H1 (cell line): ENCODE measurements around the gene ZMYM4. TPM values are rescaled to one million over a fixed set of nuclear protein-coding genes. Genes with fewer than 3 reads are reported as not detected.

Source experiments
- CTCF ChIA-PET: fragments of 300-600 bp; sonication (Branson Sonifier 250); formaldehyde crosslinking; loops from one replicate; lab custom pipeline; 2021; ENCODE audit not compliant: partially characterized antibody; lab: Charles Lee
- POLR2A ChIA-PET: fragments of 300-600 bp; sonication (Branson Sonifier 250); formaldehyde crosslinking; loops from one replicate; lab custom pipeline; 2021; ENCODE audit warnings: inconsistent platforms; ENCODE audit not compliant: partially characterized antibody; lab: Charles Lee
- DNase-seq, 2 experiments: peaks; one replicate each; pipeline versions ENCODE4 v3.0.0 to v3.0.0-alpha.2; 2010 to 2022; ENCODE audit warnings: low spot score in 2 of 2, low read depth in 1 of 2, mixed read lengths in 1 of 2
- FAIRE-seq: peaks from 2 replicates; lab custom pipeline; 2011; peaks lifted over from hg19 to GRCh38; lab: Jason Lieb, UNC
- H2AFZ ChIP-seq: 2 replicates; pipeline ENCODE4 v1.8.1; 2012; ENCODE audit warnings: low read length, inconsistent platforms
- H2AK5ac ChIP-seq: 2 replicates; pipeline ENCODE4 v1.6.1; 2013; ENCODE audit warnings: low read depth, low read length
- H2BK120ac ChIP-seq: replicated peaks from 2 replicates; pipeline ENCODE3; 2013; ENCODE audit warnings: low read depth, low read length, inconsistent platforms
- H2BK12ac ChIP-seq: 2 replicates; pipeline ENCODE4 v1.6.1; 2013; ENCODE audit warnings: low read depth, low read length
- H2BK15ac ChIP-seq: 2 replicates; pipeline ENCODE4 v1.6.1; 2013; ENCODE audit warnings: low read length
- H2BK20ac ChIP-seq: 2 replicates; pipeline ENCODE4 v1.6.1; 2013; ENCODE audit warnings: low read length
- H2BK5ac ChIP-seq: 2 replicates; pipeline ENCODE4 v1.6.1; 2013; ENCODE audit warnings: low read depth, low read length
- H3K14ac ChIP-seq: 2 replicates; pipeline ENCODE4 v1.6.1; 2013; ENCODE audit warnings: inconsistent platforms; ENCODE audit not compliant: insufficient read length
- H3K18ac ChIP-seq: 2 replicates; pipeline ENCODE4 v1.6.1; 2013; ENCODE audit warnings: low read length; ENCODE audit errors: extremely low read depth
- H3K23ac ChIP-seq: 2 replicates; pipeline ENCODE4 v1.6.1; 2013; ENCODE audit warnings: inconsistent platforms; ENCODE audit not compliant: insufficient read length
- H3K23me2 ChIP-seq: 2 replicates; pipeline ENCODE4 v1.6.1; 2013; ENCODE audit warnings: low read depth, low read length
- H3K27ac ChIP-seq: 2 replicates; pipeline ENCODE4 v1.6.1; 2011; ENCODE audit warnings: low read depth, low read length, inconsistent platforms
- H3K27me3 ChIP-seq, 4 experiments: replicated peaks in 1 of 4; 1 replicate in 1 of 4; 2 replicates in 3 of 4; pipeline versions ENCODE4 v1.6.1 to v1.8.1; 2011 to 2013; ENCODE audit warnings: low read length in 3 of 4, mild to moderate bottlenecking in 3 of 4, inconsistent platforms in 2 of 4, mixed read lengths in 2 of 4, moderate library complexity in 1 of 4; ENCODE audit not compliant: control insufficient read depth in 3 of 4, insufficient read depth in 3 of 4; ENCODE audit errors: extremely low read depth in 1 of 4
- H3K36me3 ChIP-seq, 4 experiments: 2 replicates each; pipeline versions ENCODE4 v1.6.1 to v1.8.1; 2011 to 2013; ENCODE audit warnings: mild to moderate bottlenecking in 4 of 4, low read length in 3 of 4, moderate library complexity in 2 of 4, control low read depth in 1 of 4, inconsistent platforms in 1 of 4; ENCODE audit not compliant: insufficient read depth in 4 of 4, control insufficient read depth in 2 of 4
- H3K4ac ChIP-seq: replicated peaks from 2 replicates; pipeline ENCODE3; 2013; ENCODE audit warnings: low read length, low read depth, mixed read lengths, inconsistent platforms; ENCODE audit not compliant: insufficient read length
- H3K4me1 ChIP-seq, 4 experiments: replicated peaks in 1 of 4; 1 replicate in 1 of 4; 2 replicates in 3 of 4; pipeline versions ENCODE4 v1.6.1 to v1.8.1; 2011 to 2013; ENCODE audit warnings: low read length in 3 of 4, inconsistent platforms in 2 of 4, mixed read lengths in 1 of 4; ENCODE audit not compliant: insufficient read depth in 4 of 4, control insufficient read depth in 3 of 4
- H3K4me2 ChIP-seq, 2 experiments: 2 replicates each; pipeline versions ENCODE4 v1.6.1 to v1.8.1; 2011 to 2013; ENCODE audit warnings: low read depth in 2 of 2, low read length in 2 of 2, control low read depth in 1 of 2, inconsistent platforms in 1 of 2, mild to moderate bottlenecking in 1 of 2; ENCODE audit not compliant: insufficient read depth in 1 of 2
- H3K4me3 ChIP-seq, 4 experiments: fragments of 200-600, 300-600 bp in 1 of 4; sonication (generic), shearing (Covaris generic), sonication (Bioruptor Twin) in 1 of 4; 2 replicates each; pipeline versions ENCODE4 v1.5.1 to v1.8.1; 2011 to 2016; ENCODE audit warnings: low read length in 4 of 4, low read depth in 3 of 4, control low read depth in 2 of 4, inconsistent platforms in 2 of 4, mild to moderate bottlenecking in 2 of 4, mixed read lengths in 1 of 4, moderate library complexity in 1 of 4; ENCODE audit not compliant: insufficient read depth in 2 of 4; ENCODE audit errors: extremely low read depth in 1 of 4
- H3K56ac ChIP-seq: replicated peaks from 2 replicates; pipeline ENCODE3; 2013; ENCODE audit warnings: low read depth, mild to moderate bottlenecking, mixed read lengths, low read length, inconsistent platforms; ENCODE audit not compliant: insufficient read length
- H3K79me1 ChIP-seq: 2 replicates; pipeline ENCODE4 v1.6.1; 2013; ENCODE audit warnings: low read depth, low read length, control low read depth
- H3K79me2 ChIP-seq, 2 experiments: 2 replicates each; pipeline versions ENCODE4 v1.6.1 to v1.8.1; 2012 to 2013; ENCODE audit warnings: low read length in 2 of 2, mild to moderate bottlenecking in 2 of 2, inconsistent platforms in 1 of 2; ENCODE audit not compliant: insufficient read depth in 2 of 2, control insufficient read depth in 1 of 2
- H3K9ac ChIP-seq, 4 experiments: replicated peaks in 1 of 4; 1 replicate in 1 of 4; 2 replicates in 3 of 4; pipeline versions ENCODE4 v1.6.1 to v1.8.1; 2011 to 2013; ENCODE audit warnings: low read depth in 3 of 4, low read length in 3 of 4, control low read depth in 2 of 4, mild to moderate bottlenecking in 2 of 4, moderate library complexity in 2 of 4, inconsistent platforms in 1 of 4; ENCODE audit errors: extremely low read depth in 1 of 4
- H3K9me3 ChIP-seq, 2 experiments: 2 replicates each; pipeline versions ENCODE4 v1.6.1 to v1.8.1; 2012 to 2013; ENCODE audit warnings: mild to moderate bottlenecking in 2 of 2, moderate library complexity in 2 of 2, control low read depth in 1 of 2, inconsistent platforms in 1 of 2, low read depth in 1 of 2, low read length in 1 of 2, mixed read lengths in 1 of 2; ENCODE audit not compliant: insufficient read depth in 2 of 2
- H4K20me1 ChIP-seq, 2 experiments: replicated peaks in 1 of 2; 2 replicates each; pipeline versions ENCODE3 to v1.8.1; 2011 to 2013; ENCODE audit warnings: inconsistent platforms in 2 of 2, low read length in 2 of 2, mild to moderate bottlenecking in 1 of 2; ENCODE audit not compliant: insufficient read depth in 2 of 2, control insufficient read depth in 1 of 2
- H4K5ac ChIP-seq: 2 replicates; pipeline ENCODE4 v1.6.1; 2013; ENCODE audit warnings: low read length, low read depth, mixed read lengths, inconsistent platforms; ENCODE audit not compliant: insufficient read length
- H4K8ac ChIP-seq: 2 replicates; pipeline ENCODE4 v1.8.0; 2013; ENCODE audit warnings: mild to moderate bottlenecking, moderate library complexity, low read length, inconsistent platforms; ENCODE audit not compliant: insufficient read depth; ENCODE audit errors: extremely low read depth
- H4K91ac ChIP-seq: replicated peaks from 2 replicates; pipeline ENCODE3; 2013; ENCODE audit warnings: low read length, mixed read lengths, inconsistent platforms; ENCODE audit not compliant: insufficient read length
- WGBS, 2 experiments: shearing (Covaris generic) in 1 of 2; methylation state at CpG; one replicate each; pipeline versions ENCODE4 v1.1.6 to v1.1.7; 2013 to 2015; ENCODE audit warnings: low lambda C conversion rate in 2 of 2, mixed read lengths in 2 of 2, inconsistent platforms in 1 of 2, low coverage in 1 of 2, missing lambda C conversion rate in 1 of 2; ENCODE audit not compliant: insufficient replicate concordance in 2 of 2, insufficient coverage in 1 of 2, insufficient read length in 1 of 2; ENCODE audit errors: extremely low coverage in 1 of 2, missing lambda C conversion rate in 1 of 2; 5-methylcytosine and 5-hydroxymethylcytosine counted together
- polyA plus RNA-seq, 7 experiments: library from polyadenylated mRNA; depleted of rRNA in 3 of 7; stranded (reverse) in 5 of 7; unstranded in 2 of 7; fragments of >200 nt in 5 of 7; fragments of 200-250 nt in 2 of 7; gene quantifications; 1 replicate in 5 of 7; 2 replicates in 1 of 7; 4 replicates in 1 of 7; pipeline versions ENCODE4 v1.2.1 to v1.2.3, GENCODE V29; 2011 to 2013; ENCODE audit warnings: missing spikeins in 2 of 7, mixed read lengths in 2 of 7
- total RNA-seq: library from RNA; stranded (reverse); fragmentation: NEBNext Ultra II Directional; extraction: Animal tissue kit (Norgen Biotek cat#: 25700); gene quantifications from 2 replicates; pipeline ENCODE4 v1.2.1, GENCODE V29; 2021

The ZMYM4 gene
- total and polyA plus RNA-seq, 2 of the 8 experiments (the other 6 are each of a cell fraction or from before 2014, with no cell fraction given): 16.7 to 81.3 TPM

GRCh38 chr1:35243691-35244090 is 24.8 kb upstream of the ZMYM4 start:
- ChIA-PET CTCF (interaction anchor here (0.6 to 0.7 kb wide), 3 partner anchors 18 to 405 kb away, joined by 3 read pairs; no protein-coding TSS in a partner anchor), POLR2A (no interaction called here)
- Histone ChIP-seq H4K91ac (no peak overlapping the region), H2BK20ac (no peak overlapping the region), H3K4me1 (no peaks in the 10 kb centered on the region), H3K4me2 (no peak overlapping the region), H2BK12ac (no peak overlapping the region), H3K9ac (no peak overlapping the region), H3K27ac (no peak overlapping the region), H2BK120ac (no peak overlapping the region), H3K14ac (no peak overlapping the region), H2AFZ (no peak overlapping the region), H3K79me2 (no peaks in the 10 kb centered on the region), H2AK5ac (no peak overlapping the region), H3K56ac (no peak overlapping the region), H3K79me1 (no peaks in the 10 kb centered on the region), H3K4me3 (no peak overlapping the region), H3K36me3 (no peaks in the 10 kb centered on the region), H3K23me2 (no peaks in the 10 kb centered on the region), H2BK5ac (no peak overlapping the region), H3K4ac (no peak overlapping the region), H3K27me3 (no peaks in the 10 kb centered on the region), H4K8ac (no peak overlapping the region), H3K9me3 (no peaks in the 10 kb centered on the region), H4K20me1 (no peaks in the 10 kb centered on the region), H3K23ac (no peak overlapping the region), H3K18ac (no peak overlapping the region), H4K5ac (no peak overlapping the region), H2BK15ac (no peak overlapping the region)
- no peak for FAIRE-seq
- WGBS, 2 experiments: 100% methylated on average over 1 of the region's 1 CpG; no CpG with 5 or more reads in 1 of the 2 experiments
- DNase-seq: no peak
